Thymus (tissue), 11 donors: Measurements from ENCODE around the gene CEACAM5. TPM values are rescaled to one million over a fixed set of nuclear protein-coding genes. Genes with fewer than 3 reads are reported as not detected.
"Not testable (repeated sequence)": the region's sequence is repeated elsewhere in the genome, so short reads cannot be mapped to it uniquely, and the experiment has no call there.

Experiments used
- DNase-seq, 9 donors: peaks; one replicate each; pipeline ENCODE4 v3.0.0-alpha.2; 2013; ENCODE audit warnings: low spot score in 9 of 9, low read depth in 6 of 9, missing footprints in 1 of 9
- H3K27ac ChIP-seq, 2 donors: one replicate each; pipeline ENCODE4 v1.5.1; 2013; ENCODE audit warnings: control low read depth in 1 of 2, low read depth in 1 of 2, low read length in 1 of 2, mild to moderate bottlenecking in 1 of 2, moderate library complexity in 1 of 2
- H3K27me3 ChIP-seq, 2 donors: one replicate each; pipeline ENCODE4 v1.5.1; 2013; ENCODE audit warnings: low read length in 1 of 2; ENCODE audit not compliant: control insufficient read depth in 2 of 2, insufficient read depth in 1 of 2
- H3K36me3 ChIP-seq, 2 donors: one replicate each; pipeline ENCODE4 v1.5.1; 2013; ENCODE audit warnings: low read length in 1 of 2, mild to moderate bottlenecking in 1 of 2, moderate library complexity in 1 of 2; ENCODE audit not compliant: control insufficient read depth in 2 of 2, insufficient read depth in 2 of 2
- H3K4me1 ChIP-seq, 2 donors: one replicate each; pipeline ENCODE4 v1.5.1; 2013; ENCODE audit warnings: low read length in 2 of 2; ENCODE audit not compliant: control insufficient read depth in 2 of 2, insufficient read depth in 2 of 2
- H3K4me3 ChIP-seq, 2 donors: one replicate each; pipeline ENCODE4 v1.5.1; 2013; ENCODE audit warnings: low read length in 2 of 2, control low read depth in 1 of 2, mild to moderate bottlenecking in 1 of 2
- H3K9me3 ChIP-seq, 2 donors: one replicate each; pipeline ENCODE4 v1.5.1; 2013; ENCODE audit warnings: low read length in 1 of 2, mild to moderate bottlenecking in 1 of 2; ENCODE audit not compliant: control insufficient read depth in 2 of 2, insufficient read depth in 1 of 2
- WGBS: extraction: QIAGEN DNeasy Blood & Tissue Kit; methylation state at CpG from one replicate; pipeline ENCODE4 v1.1.7; 2013; 5-methylcytosine and 5-hydroxymethylcytosine counted together
- polyA plus RNA-seq: library from polyadenylated mRNA; stranded (reverse); fragments of 200-250 nt; gene quantifications from one replicate; pipeline ENCODE4 v1.2.3, GENCODE V29; 2013
- total RNA-seq: library from RNA; stranded (reverse); fragments of 120-200 nt; gene quantifications from one replicate; pipeline ENCODE4 v1.2.4, GENCODE V29; 2013
- donor health status: healthy.

Gene CEACAM5
- total and polyA plus RNA-seq, 2 donors = 0.09 to 1.9 TPM

DNA sequence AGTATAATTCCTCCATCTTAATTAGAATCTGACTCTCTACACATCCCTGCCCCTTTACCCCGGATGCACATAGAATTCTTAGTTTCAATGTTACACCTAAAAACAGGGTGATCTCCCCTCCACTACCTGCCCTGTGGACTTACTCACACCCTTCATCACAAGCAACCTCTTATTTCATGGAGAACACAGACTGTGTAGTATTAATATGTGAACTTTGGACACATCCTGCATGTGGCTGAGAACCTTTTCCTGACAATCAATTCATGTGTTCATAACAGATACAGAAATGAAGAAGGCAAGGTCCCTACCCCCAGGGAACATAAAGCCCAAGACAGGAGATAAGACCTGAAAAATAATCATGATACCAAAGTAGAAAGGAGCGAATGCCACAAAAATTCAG is 58.7 kb downstream of the CEACAM5 start:
- no peaks in the 10 kb centered on the region for H3K4me1 ChIP-seq
- peaks cover 2 to 6% of the 10 kb centered on the region in 2 donors for H3K27me3 ChIP-seq
- no peaks in the 10 kb centered on the region for H3K9me3 ChIP-seq
- no peak overlapping the region for H3K27ac ChIP-seq
- no peak for DNase-seq
- 96% methylated on average over 2 of the region's 2 CpGs for WGBS
- H3K4me3 ChIP-seq = no peak overlapping the region
- H3K36me3 ChIP-seq = no peaks in the 10 kb centered on the region

- 93% methylated on average over 5 of the region's 5 CpGs for whole genome bisulfite sequencing
- H3K4me3 ChIP-seq, H3K9me3 ChIP-seq, H3K36me3 ChIP-seq, H3K4me1 ChIP-seq, DNase-seq, H3K27ac ChIP-seq, H3K27me3 ChIP-seq: not testable (repeated sequence)
Observed at GRCh38 chr19:41768105-41768504, 59.7 kb downstream of the CEACAM5 start.

- WGBS = 97% methylated on average over 4 of the region's 4 CpGs
- no peak overlapping the region for H3K27ac ChIP-seq
- peaks cover 8 to 13% of the 10 kb centered on the region in 2 donors for H3K27me3 ChIP-seq
- no peaks in the 10 kb centered on the region for H3K9me3 ChIP-seq
- no peak for DNase-seq
- H3K4me1 ChIP-seq = peaks cover 0 to 5% of the 10 kb centered on the region in 2 donors
- H3K4me3 ChIP-seq = no peak overlapping the region
- no peaks in the 10 kb centered on the region for H3K36me3 ChIP-seq
Observed at GRCh38 chr19:41769608-41770007, 61.2 kb downstream of the CEACAM5 start.

DNA sequence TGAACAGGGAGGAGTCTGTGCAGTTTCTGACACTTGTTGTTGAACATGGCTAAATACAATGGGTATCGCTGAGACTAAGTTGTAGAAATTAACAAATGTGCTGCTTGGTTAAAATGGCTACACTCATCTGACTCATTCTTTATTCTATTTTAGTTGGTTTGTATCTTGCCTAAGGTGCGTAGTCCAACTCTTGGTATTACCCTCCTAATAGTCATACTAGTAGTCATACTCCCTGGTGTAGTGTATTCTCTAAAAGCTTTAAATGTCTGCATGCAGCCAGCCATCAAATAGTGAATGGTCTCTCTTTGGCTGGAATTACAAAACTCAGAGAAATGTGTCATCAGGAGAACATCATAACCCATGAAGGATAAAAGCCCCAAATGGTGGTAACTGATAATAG is 63.0 kb downstream of the CEACAM5 start:
- Histone ChIP-seq H3K9me3 (no peaks in the 10 kb centered on the region), H3K4me1 (peaks cover 0 to 8% of the 10 kb centered on the region in 2 donors), H3K27ac (no peak overlapping the region), H3K27me3 (peaks cover 13 to 24% of the 10 kb centered on the region in 2 donors), H3K36me3 (no peaks in the 10 kb centered on the region), H3K4me3 (no peak overlapping the region)
- DNase-seq = no peak
- 98% methylated on average over 2 of the region's 2 CpGs for WGBS

- 30% methylated on average over 6 of the region's 6 CpGs for WGBS
- peaks cover 16 to 43% of the 10 kb centered on the region in 2 donors for H3K27me3 ChIP-seq
- peak in 5 of 9 donors; percentile 17 to 70 (median 23) for DNase-seq
- no peak overlapping the region for H3K4me3 ChIP-seq
- peaks cover 0 to 8% of the 10 kb centered on the region in 2 donors for H3K4me1 ChIP-seq
- no peaks in the 10 kb centered on the region for H3K36me3 ChIP-seq
- H3K27ac ChIP-seq = no peak overlapping the region
- no peaks in the 10 kb centered on the region for H3K9me3 ChIP-seq
Observed at GRCh38 chr19:41774515-41774980, 66.1 kb downstream of the CEACAM5 start.

DNA sequence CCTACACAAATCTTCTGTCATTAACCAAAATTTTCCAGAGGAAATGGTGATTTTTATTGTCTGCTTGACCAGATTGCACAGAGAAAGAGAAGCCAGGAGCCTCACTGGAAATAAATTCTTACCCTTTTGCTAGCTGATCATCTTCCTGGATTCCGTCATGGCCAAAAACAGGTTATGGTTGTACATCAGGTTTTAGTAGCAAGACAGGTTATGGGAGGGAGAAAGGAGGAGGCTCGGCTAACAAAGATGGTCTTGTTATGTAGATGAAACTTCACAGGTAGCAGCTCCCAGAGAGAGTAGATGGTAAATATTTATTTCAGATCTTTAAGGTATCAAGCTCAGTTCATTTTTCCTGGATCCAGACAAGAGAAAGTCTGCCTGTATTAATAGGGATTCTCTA is 68.3 kb downstream of the CEACAM5 start:
- DNase-seq = no peak
- H3K36me3 ChIP-seq = no peaks in the 10 kb centered on the region
- no peaks in the 10 kb centered on the region for H3K9me3 ChIP-seq
- peaks cover 0 to 8% of the 10 kb centered on the region in 2 donors for H3K4me1 ChIP-seq
- no peak overlapping the region for H3K27ac ChIP-seq
- peaks cover 14 to 47% of the 10 kb centered on the region in 2 donors for H3K27me3 ChIP-seq
- 94% methylated on average over 2 of the region's 2 CpGs for WGBS
- no peak overlapping the region for H3K4me3 ChIP-seq

Other genes starting within 250 kb of the CEACAM5 start
- gene CEACAM21, start 132.5 kb upstream of the CEACAM5 start, total RNA-seq = 4.8 TPM
- gene CEACAM21, start 132.5 kb upstream of the CEACAM5 start, polyA plus RNA-seq = 11.0 TPM
- 0.52 TPM for gene CEACAM4, start 81.6 kb upstream of the CEACAM5 start, total RNA-seq
- 1.9 TPM for gene CEACAM4, start 81.6 kb upstream of the CEACAM5 start, polyA plus RNA-seq
- 0.19 TPM for gene CEACAM7, start 20.4 kb upstream of the CEACAM5 start, total RNA-seq
- 1.8 TPM for gene CEACAM7, start 20.4 kb upstream of the CEACAM5 start, polyA plus RNA-seq
- gene CEACAM6, start 46.9 kb downstream of the CEACAM5 start, total RNA-seq = 1.4 TPM
- gene CEACAM6, start 46.9 kb downstream of the CEACAM5 start, polyA plus RNA-seq = 6.5 TPM
- gene CEACAM3, start 88.0 kb downstream of the CEACAM5 start, total RNA-seq = 0.99 TPM
- gene CEACAM3, start 88.0 kb downstream of the CEACAM5 start, polyA plus RNA-seq = 1.5 TPM
- gene LYPD4, start 136.1 kb downstream of the CEACAM5 start, total RNA-seq = not detected
- gene LYPD4, start 136.1 kb downstream of the CEACAM5 start, polyA plus RNA-seq = 0.09 TPM
- not detected for gene DMRTC2, start 136.4 kb downstream of the CEACAM5 start, total RNA-seq
- gene DMRTC2, start 136.4 kb downstream of the CEACAM5 start, polyA plus RNA-seq = 0.07 TPM
- gene RPS19, start 151.6 kb downstream of the CEACAM5 start, total RNA-seq = 3,743 TPM
- 3,799 TPM for gene RPS19, start 151.6 kb downstream of the CEACAM5 start, polyA plus RNA-seq
- gene CD79A, start 168.7 kb downstream of the CEACAM5 start, total RNA-seq = 31.4 TPM
- gene CD79A, start 168.7 kb downstream of the CEACAM5 start, polyA plus RNA-seq = 74.4 TPM
- gene ARHGEF1, start 174.6 kb downstream of the CEACAM5 start, total RNA-seq = 94.3 TPM
- 630 TPM for gene ARHGEF1, start 174.6 kb downstream of the CEACAM5 start, polyA plus RNA-seq
- gene ERFL, start 219.8 kb downstream of the CEACAM5 start, total RNA-seq = 0.09 TPM
- gene ERFL, start 219.8 kb downstream of the CEACAM5 start, polyA plus RNA-seq = 3.5 TPM